Loucy (cell line): ENCODE measurements around the gene CEP72.
"Not testable (repeated sequence)": the region's sequence is repeated elsewhere in the genome, so short reads cannot be mapped to it uniquely, and the experiment has no call there.

Source experiments
- H2AFZ ChIP-seq: fragments of 200-600 bp; sonication (generic); 2 replicates; pipeline ENCODE4 v1.6.0; 2016; ENCODE audit warnings: antibody characterized with exemption, mild to moderate bottlenecking, low read length, moderate library complexity
- H3F3A ChIP-seq: fragments of 200-600 bp; 2 replicates; pipeline ENCODE4 v1.6.0; 2016; ENCODE audit warnings: antibody characterized with exemption, low read depth, mild to moderate bottlenecking
- H3K27me3 ChIP-seq: fragments of 200-600 bp; sonication (generic); 2 replicates; pipeline ENCODE4 v1.6.1; 2014; ENCODE audit warnings: low read length, mild to moderate bottlenecking; ENCODE audit not compliant: insufficient read depth, poor library complexity, severe bottlenecking
- H3K36me3 ChIP-seq: fragments of 200-600 bp; sonication (generic); 2 replicates; pipeline ENCODE4 v1.6.1; 2016; ENCODE audit warnings: low read length; ENCODE audit not compliant: insufficient read depth
- H3K4me1 ChIP-seq: fragments of 200-600 bp; sonication (generic); 2 replicates; pipeline ENCODE4 v1.5.1; 2014; ENCODE audit warnings: low read length, mild to moderate bottlenecking; ENCODE audit not compliant: insufficient read depth, poor library complexity, severe bottlenecking
- H3K4me2 ChIP-seq: fragments of 200-600 bp; sonication (generic); 2 replicates; pipeline ENCODE4 v1.6.0; 2014; ENCODE audit warnings: antibody characterized with exemption, low read length, low read depth, mild to moderate bottlenecking; ENCODE audit not compliant: poor library complexity, severe bottlenecking
- H3K4me3 ChIP-seq: fragments of 200-600 bp; sonication (generic); 2 replicates; pipeline ENCODE4 v1.5.1; 2014; ENCODE audit warnings: low read length, mild to moderate bottlenecking, mixed read lengths; ENCODE audit not compliant: poor library complexity, severe bottlenecking
- H3K79me2 ChIP-seq: fragments of 200-600 bp; sonication (generic); 2 replicates; pipeline ENCODE4 v1.6.1; 2014; ENCODE audit warnings: low read length; ENCODE audit not compliant: insufficient read depth
- H3K9ac ChIP-seq: fragments of 200-600 bp; sonication (generic); 2 replicates; pipeline ENCODE4 v1.6.0; 2014; ENCODE audit warnings: mild to moderate bottlenecking, low read depth, low read length, moderate library complexity; ENCODE audit not compliant: poor library complexity, severe bottlenecking
- H3K9me2 ChIP-seq: fragments of 200-600 bp; sonication (generic); replicated peaks from 2 replicates; pipeline ENCODE4 v1.6.1; 2016; ENCODE audit warnings: low read depth, low read length, mixed read lengths
- H3K9me3 ChIP-seq: fragments of 200-600 bp; sonication (generic); 2 replicates; pipeline ENCODE4 v1.6.1; 2014; ENCODE audit warnings: mild to moderate bottlenecking, antibody characterized with exemption, low read length, low read depth; ENCODE audit not compliant: insufficient read depth
- H4K20me1 ChIP-seq: fragments of 200-600 bp; sonication (generic); 2 replicates; pipeline ENCODE4 v1.6.0; 2014; ENCODE audit warnings: antibody characterized with exemption, low read length, mild to moderate bottlenecking; ENCODE audit not compliant: insufficient read depth, poor library complexity, severe bottlenecking

The CEP72 gene

DNA sequence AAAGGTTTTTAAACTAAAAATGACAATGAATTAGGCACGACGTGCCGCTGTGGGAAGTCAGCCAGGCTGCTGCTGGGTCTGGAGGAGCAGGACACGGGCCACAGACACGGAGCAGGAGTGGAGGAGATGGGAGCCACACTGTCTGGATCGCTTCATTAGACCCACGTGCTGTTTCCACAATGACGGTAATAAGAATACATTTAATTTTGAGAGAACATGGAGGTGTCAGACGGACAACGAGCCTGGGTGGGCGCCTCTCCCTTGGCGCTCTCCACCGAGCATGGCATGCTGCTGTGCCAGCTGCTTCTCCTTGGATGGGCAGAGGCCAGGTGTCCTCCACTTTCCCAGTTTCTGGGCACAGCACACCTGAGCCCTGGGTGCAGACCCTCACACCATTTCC is 68.7 kb downstream of the CEP72 start:
- not testable (repeated sequence) for H4K20me1 ChIP-seq, H3K4me3 ChIP-seq, H3K36me3 ChIP-seq, H3K4me1 ChIP-seq, H2AFZ ChIP-seq, H3K4me2 ChIP-seq, H3K27me3 ChIP-seq, H3K9ac ChIP-seq, H3F3A ChIP-seq, H3K9me2 ChIP-seq, H3K9me3 ChIP-seq, H3K79me2 ChIP-seq

DNA sequence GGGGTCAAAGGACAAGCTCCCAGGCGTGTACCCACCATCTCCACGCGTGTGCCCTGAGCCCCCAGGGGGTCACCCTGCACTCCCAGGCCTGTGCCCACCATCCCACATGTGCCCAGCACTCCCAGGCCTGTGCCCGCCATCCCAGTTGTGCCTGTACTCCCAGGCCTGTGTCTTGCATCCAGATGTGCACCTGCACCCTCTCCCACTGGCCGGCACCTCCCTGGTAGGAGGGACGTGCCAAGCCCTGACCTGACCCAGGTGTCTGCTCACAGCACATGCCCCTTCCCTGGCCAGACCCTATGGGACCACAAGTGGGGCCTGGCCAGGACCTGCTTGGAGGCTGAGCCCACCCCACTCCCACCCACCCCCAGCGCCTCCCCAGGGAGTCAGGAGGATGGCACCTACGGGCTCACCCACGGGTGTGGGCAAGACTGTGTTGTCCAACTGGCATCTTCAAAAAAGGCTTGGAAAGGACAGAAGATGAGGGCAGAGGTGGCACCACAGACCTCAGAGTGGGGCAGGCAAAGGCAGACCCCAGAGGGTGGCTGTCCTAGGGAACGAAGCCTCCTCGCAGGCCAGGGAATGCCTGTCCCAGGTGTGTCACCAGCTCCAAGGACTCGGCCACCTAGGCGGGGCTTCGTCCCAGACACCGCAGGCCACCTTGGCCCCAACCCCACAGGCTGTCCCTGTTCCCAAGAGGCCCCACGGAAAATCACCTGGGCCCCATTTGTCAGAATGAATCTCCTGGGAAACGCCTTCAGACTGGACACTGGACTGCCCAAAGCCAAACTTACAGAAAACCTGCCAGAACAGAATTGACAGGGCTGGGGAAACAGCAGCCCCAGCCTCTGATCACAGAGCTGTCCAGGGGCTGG is 69.4 kb downstream of the CEP72 start:
- H3K9me2 ChIP-seq, H3K4me3 ChIP-seq, H2AFZ ChIP-seq, H4K20me1 ChIP-seq, H3K9me3 ChIP-seq, H3K4me2 ChIP-seq, H3K36me3 ChIP-seq, H3K9ac ChIP-seq, H3K4me1 ChIP-seq, H3F3A ChIP-seq, H3K79me2 ChIP-seq, H3K27me3 ChIP-seq: not testable (repeated sequence)

DNA sequence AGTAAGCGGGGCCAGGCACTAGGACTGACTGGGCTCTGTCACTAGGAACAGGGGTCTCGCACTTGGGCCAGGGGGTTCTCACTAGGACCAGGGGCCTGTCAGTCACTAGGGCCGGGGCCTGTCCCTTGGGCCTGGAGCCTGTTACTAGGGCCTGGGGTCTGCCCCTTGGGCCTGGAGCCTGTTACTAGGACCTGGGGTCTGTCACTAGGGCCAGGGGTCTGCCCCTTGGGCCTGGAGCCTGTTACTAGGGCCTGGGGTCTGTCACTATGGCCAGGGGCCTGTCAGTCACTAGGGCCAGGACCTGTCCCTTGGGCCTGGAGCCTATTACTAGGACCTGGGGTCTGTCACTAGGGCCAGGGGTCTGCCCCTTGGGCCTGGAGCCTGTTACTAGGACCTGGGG is 70.1 kb downstream of the CEP72 start:
- not testable (repeated sequence) for H4K20me1 ChIP-seq, H3K36me3 ChIP-seq, H3K4me2 ChIP-seq, H3K79me2 ChIP-seq, H3K4me3 ChIP-seq, H3K9me2 ChIP-seq, H3F3A ChIP-seq, H3K4me1 ChIP-seq, H3K27me3 ChIP-seq, H3K9ac ChIP-seq, H2AFZ ChIP-seq, H3K9me3 ChIP-seq

DNA sequence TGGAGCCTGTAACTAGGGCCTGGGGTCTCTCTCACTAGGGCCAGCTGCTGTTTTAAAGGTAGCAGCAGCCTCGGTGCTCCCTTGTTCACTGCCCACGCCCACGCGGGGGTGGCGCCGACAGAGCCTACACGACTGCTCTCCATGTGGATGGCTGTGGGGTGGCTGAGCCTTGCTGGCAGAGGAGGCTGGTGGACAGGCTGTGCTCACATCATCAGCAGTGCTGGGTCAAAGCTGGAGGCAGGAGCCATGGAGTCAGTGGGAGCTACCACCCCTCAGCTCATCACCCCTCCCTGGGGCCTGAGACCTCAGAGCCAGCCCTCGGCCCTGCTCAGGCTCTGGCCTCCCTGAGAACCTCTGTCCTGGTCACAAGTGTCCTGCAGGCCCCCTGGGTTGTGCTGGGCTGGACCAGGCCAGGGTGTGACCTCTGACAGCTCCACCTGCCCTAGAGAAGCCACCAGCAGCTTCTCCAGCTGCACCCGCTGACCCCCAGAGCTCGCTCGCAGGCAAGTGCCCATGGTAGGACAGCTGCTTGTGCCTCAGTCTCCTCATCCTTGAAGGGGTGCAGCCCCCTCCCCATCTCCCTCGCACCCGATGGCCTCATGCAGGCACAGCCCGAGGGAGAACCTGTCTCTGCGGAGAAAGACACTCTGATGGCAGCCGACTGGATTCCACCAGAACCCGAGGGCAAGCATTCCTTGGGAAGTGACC is 70.7 kb downstream of the CEP72 start:
- not testable (repeated sequence) for H3K9me2 ChIP-seq, H3K4me1 ChIP-seq, H3K4me2 ChIP-seq, H3K79me2 ChIP-seq, H2AFZ ChIP-seq, H3K27me3 ChIP-seq, H3K36me3 ChIP-seq, H3K9me3 ChIP-seq, H3K4me3 ChIP-seq, H3F3A ChIP-seq, H3K9ac ChIP-seq, H4K20me1 ChIP-seq
